BE2C (cell line): ENCODE data around the gene SLC28A1.

Experiments used
- DNase-seq: peaks from one replicate; pipeline ENCODE4 v3.0.0-alpha.2; 2020
- H3K27me3 ChIP-seq: fragments of 250-450 bp; sonication (Bioruptor Pico); 2 replicates; pipeline ENCODE4 v1.5.1; 2020; ENCODE audit warnings: mild to moderate bottlenecking
- H3K36me3 ChIP-seq: fragments of 250-450 bp; sonication (Bioruptor Pico); 2 replicates; pipeline ENCODE4 v1.5.1; 2020; ENCODE audit warnings: mild to moderate bottlenecking
- H3K4me1 ChIP-seq: fragments of 250-450 bp; sonication (Bioruptor Pico); 2 replicates; pipeline ENCODE4 v1.5.1; 2020
- H3K4me3 ChIP-seq: 2 replicates; pipeline ENCODE4 v1.5.1; 2011; ENCODE audit warnings: low read depth, low read length
- H3K9me3 ChIP-seq: fragments of 250-450 bp; sonication (Bioruptor Pico); 2 replicates; pipeline ENCODE4 v1.5.1; 2020
- CTCF ChIP-seq: IDR thresholded peaks from 2 replicates; pipeline ENCODE4 v1.5.1; 2012; ENCODE audit warnings: mild to moderate bottlenecking, low read depth, low read length

SLC28A1 gene

GRCh38 chr15:84879088-84879780 is 5.2 kb upstream of the SLC28A1 start:
- DNase-seq: no peak
- H3K9me3 ChIP-seq: no peaks in the 10 kb centered on the region
- no peak for TF ChIP-seq CTCF

GRCh38 chr15:84880007-84880406 is 4.5 kb upstream of the SLC28A1 start:
- no peak for DNase-seq
- TF ChIP-seq CTCF: no peak
- H3K4me3 ChIP-seq: no peak overlapping the region
- H3K9me3 ChIP-seq: no peaks in the 10 kb centered on the region
- H3K36me3 ChIP-seq: no peaks in the 10 kb centered on the region
- peaks cover under 1% of the 10 kb centered on the region; the same call in 1 of the 2 replicates for H3K4me1 ChIP-seq
- H3K27me3 ChIP-seq: no peaks in the 10 kb centered on the region

More at GRCh38 chr15:84879088-84879780, 5.2 kb upstream of the SLC28A1 start:
- Histone ChIP-seq H3K36me3 (no peaks in the 10 kb centered on the region), H3K27me3 (no peaks in the 10 kb centered on the region), H3K4me3 (no peak overlapping the region), H3K4me1 (peaks cover 4% of the 10 kb centered on the region; the same call in 1 of the 2 replicates)

GRCh38 chr15:84880822-84881519 is 3.5 kb upstream of the SLC28A1 start:
- TF ChIP-seq CTCF: no peak
- Histone ChIP-seq H3K36me3 (no peaks in the 10 kb centered on the region), H3K27me3 (no peaks in the 10 kb centered on the region), H3K4me3 (no peak overlapping the region), H3K4me1 (no peaks in the 10 kb centered on the region), H3K9me3 (no peaks in the 10 kb centered on the region)
- DNase-seq: no peak

- Histone ChIP-seq H3K36me3 (no peaks in the 10 kb centered on the region), H3K4me3 (no peak overlapping the region), H3K9me3 (no peaks in the 10 kb centered on the region), H3K27me3 (no peaks in the 10 kb centered on the region), H3K4me1 (no peaks in the 10 kb centered on the region)
- TF ChIP-seq CTCF: no peak
- DNase-seq: no peak
These were observed 3.0 kb upstream of the SLC28A1 start for GRCh38 chr15:84881520-84881830.

GRCh38 chr15:84883466-84883865 is 996 bp upstream of the SLC28A1 start:
- no peak for DNase-seq
- no peak for TF ChIP-seq CTCF
- H3K9me3 ChIP-seq: no peaks in the 10 kb centered on the region

GRCh38 chr15:84885801-84886200 is 1.3 kb downstream of the SLC28A1 start:
- no peak for DNase-seq
- no peaks in the 10 kb centered on the region for H3K4me1 ChIP-seq
- no peaks in the 10 kb centered on the region for H3K9me3 ChIP-seq
- no peaks in the 10 kb centered on the region for H3K36me3 ChIP-seq
- TF ChIP-seq CTCF: no peak
- H3K4me3 ChIP-seq: no peak overlapping the region
- H3K27me3 ChIP-seq: no peaks in the 10 kb centered on the region

More at GRCh38 chr15:84883466-84883865, 996 bp upstream of the SLC28A1 start:
- no peaks in the 10 kb centered on the region for H3K27me3 ChIP-seq
- no peak overlapping the region for H3K4me3 ChIP-seq
- H3K4me1 ChIP-seq: no peaks in the 10 kb centered on the region
- H3K36me3 ChIP-seq: no peaks in the 10 kb centered on the region
